Neural progenitor cell (in vitro differentiated cells): ENCODE data around the gene CISD1.

Experiments
- CTCF ChIP-seq: fragments of 200-600 bp; sonication (generic); IDR thresholded peaks from 2 replicates; pipeline ENCODE4 v1.5.1; 2017; ENCODE audit warnings: antibody characterized with exemption, mild to moderate bottlenecking
- EZH2 ChIP-seq: fragments of 200-600 bp; sonication (generic); IDR thresholded peaks from 2 replicates; pipeline ENCODE4 v1.6.1; 2017; ENCODE audit warnings: antibody characterized with exemption, mild to moderate bottlenecking, moderate library complexity
- EZH2phosphoT487 ChIP-seq: fragments of 200-600 bp; sonication (generic); IDR thresholded peaks from 2 replicates; pipeline ENCODE4 v1.6.1; 2017; ENCODE audit warnings: antibody characterized with exemption

DNA sequence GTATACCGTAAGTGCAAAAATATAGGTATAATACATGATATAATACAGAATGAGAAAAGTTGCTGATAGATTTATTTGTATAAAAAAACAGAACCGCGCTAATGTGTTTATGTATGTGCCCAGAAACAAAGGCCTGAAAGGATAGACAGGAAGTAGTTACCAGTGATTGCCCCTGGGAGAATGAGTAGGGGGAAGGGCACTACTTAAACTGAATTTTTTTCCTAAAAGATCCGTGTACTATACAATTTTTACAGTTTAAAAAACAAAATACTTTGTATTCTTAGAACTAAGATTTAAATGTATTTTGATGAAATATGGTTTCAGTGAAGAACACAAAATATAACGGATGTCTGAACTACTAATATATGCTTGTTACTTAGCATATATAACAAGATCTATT, 4.2 kb upstream of the CISD1 start:
- TF ChIP-seq EZH2phosphoT487 (no peak), CTCF (no peak), EZH2 (no peak)
